ENCODE measurements around the gene PLAAT5. TPM values are rescaled to one million over a fixed set of nuclear protein-coding genes. Genes with fewer than 3 reads are reported as not detected.

The PLAAT5 gene
- total and polyA plus RNA-seq, 2 of the 8 experiments (the other 6 are each of a cell fraction or from before 2014, with no cell fraction given), result 16.0 to 18.7 TPM

- Histone ChIP-seq H4K5ac (ENCODE audit: insufficient read length, low read depth, low read length) (no peak overlapping the region), H3K27me3 (replicated peaks in 1 of 4; ENCODE audit: control insufficient read depth in 3 of 4, extremely low read depth in 1 of 4, insufficient read depth in 3 of 4, low read length in 3 of 4) (no peaks in the 10 kb centered on the region; a peak in 1 of 7 replicates), H2AFZ (ENCODE audit: low read length) (no peak overlapping the region), H3K4ac (replicated peaks; ENCODE audit: insufficient read length, low read depth, low read length) (no peak overlapping the region), H3K23me2 (ENCODE audit: low read depth, low read length) (peaks cover 7% of the 10 kb centered on the region; the same call in 1 of the 2 replicates), H3K18ac (ENCODE audit: extremely low read depth, low read length) (no peak overlapping the region), H3K79me1 (ENCODE audit: low read depth, low read length) (no peaks in the 10 kb centered on the region), H2AK5ac (ENCODE audit: low read depth, low read length) (no peak overlapping the region), H2BK20ac (ENCODE audit: low read length) (no peak overlapping the region), H2BK120ac (replicated peaks; ENCODE audit: low read depth, low read length) (no peak overlapping the region), H2BK15ac (ENCODE audit: low read length) (no peak overlapping the region), H3K14ac (ENCODE audit: insufficient read length) (no peak overlapping the region), H3K79me2 (ENCODE audit: control insufficient read depth in 1 of 2, insufficient read depth in 2 of 2, low read length in 2 of 2) (no peaks in the 10 kb centered on the region), H2BK5ac (ENCODE audit: low read depth, low read length) (no peak overlapping the region), H3K27ac (ENCODE audit: low read depth, low read length) (no peak overlapping the region), H4K20me1 (replicated peaks in 1 of 2; ENCODE audit: control insufficient read depth in 1 of 2, insufficient read depth in 2 of 2, low read length in 2 of 2) (no peaks in the 10 kb centered on the region), H3K23ac (ENCODE audit: insufficient read length) (no peak overlapping the region), H3K9me3 (ENCODE audit: insufficient read depth in 2 of 2, low read depth in 1 of 2, low read length in 1 of 2) (peaks cover 3 to 9% of the 10 kb centered on the region in 2 experiments; a peak in 2 of 4 replicates), H3K4me1 (replicated peaks in 1 of 4; ENCODE audit: control insufficient read depth in 3 of 4, insufficient read depth in 4 of 4, low read length in 3 of 4) (peaks cover 6 to 10% (median 9%) of the 10 kb centered on the region in 4 experiments; a peak in 5 of 7 replicates), H3K4me3 (ENCODE audit: extremely low read depth in 1 of 4, insufficient read depth in 2 of 4, low read depth in 3 of 4, low read length in 4 of 4) (no peak overlapping the region), H2BK12ac (ENCODE audit: low read depth, low read length) (no peak overlapping the region), H3K36me3 (ENCODE audit: control insufficient read depth in 2 of 4, insufficient read depth in 4 of 4, low read length in 3 of 4) (peaks cover 0 to 4% (median 0%) of the 10 kb centered on the region in 4 experiments; a peak in 1 of 8 replicates), H3K4me2 (ENCODE audit: insufficient read depth in 1 of 2, low read depth in 2 of 2, low read length in 2 of 2) (no peak overlapping the region), H3K9ac (replicated peaks in 1 of 4; ENCODE audit: extremely low read depth in 1 of 4, low read depth in 3 of 4, low read length in 3 of 4) (no peak overlapping the region), H4K8ac (ENCODE audit: extremely low read depth, insufficient read depth, low read length) (no peak overlapping the region), H3K56ac (replicated peaks; ENCODE audit: insufficient read length, low read depth, low read length) (no peak overlapping the region), H4K91ac (replicated peaks; ENCODE audit: insufficient read length, low read length) (no peak overlapping the region)
- TF ChIP-seq CEBPB (IDR thresholded peaks at IDR 0.05; ENCODE audit: low read depth, low read length) (no peak), PHF8 (conservative IDR thresholded peaks at IDR 0.05; ENCODE audit: low read depth, low read length) (no peak), JUN (IDR thresholded peaks at IDR 0.05; ENCODE audit: low read depth, low read length) (no peak), JUND (IDR thresholded peaks at IDR 0.05; ENCODE audit: low read length) (no peak), SAP30 (IDR thresholded peaks at IDR 0.05; ENCODE audit: insufficient read depth, insufficient replicate concordance, low read length) (no peak), KDM5A (IDR thresholded peaks at IDR 0.05; ENCODE audit: low read length) (no peak), CBX8 (IDR thresholded peaks at IDR 0.05; ENCODE audit: borderline replicate concordance, low read depth, low read length) (no peak), TBP (IDR thresholded peaks at IDR 0.05; ENCODE audit: low read depth, low read length) (no peak), TCF12 (IDR thresholded peaks at IDR 0.05; ENCODE audit: low read depth, low read length) (no peak), RFX5 (IDR thresholded peaks at IDR 0.05; ENCODE audit: borderline replicate concordance, low read depth, low read length) (no peak)
- CTCF ChIA-PET (ENCODE audit: partially characterized antibody), result interaction anchor here (0.6 to 5.4 kb wide), 2 partner anchors 14 to 148 kb away, joined by 3 to 63 read pairs; no protein-coding TSS in a partner anchor
- FAIRE-seq (no peak), DNase-seq (ENCODE audit: low read depth in 1 of 2, low spot score in 2 of 2) (no peak)
- POLR2A ChIA-PET (ENCODE audit: partially characterized antibody), result no interaction called here
- 92% methylated on average over 1 of the region's 1 CpG; no CpG with 5 or more reads in 1 of the 2 experiments for WGBS, 2 experiments (ENCODE audit: extremely low coverage in 1 of 2, insufficient coverage in 1 of 2, insufficient read length in 1 of 2, insufficient replicate concordance in 2 of 2, low coverage in 1 of 2, low lambda C conversion rate in 2 of 2, missing lambda C conversion rate in 1 of 2)
Observed at GRCh38 chr11:63493127-63493526, 2.2 kb upstream of the PLAAT5 start.
